GM18520 (cell line): ENCODE data around the gene SNX33.
"Not testable (repeated sequence)": the region's sequence is repeated elsewhere in the genome, so short reads cannot be mapped to it uniquely, and the experiment has no call there.

ENCODE experiments used
- ATAC-seq: cut with Tn5 transposase; IDR thresholded peaks from one replicate; pipeline ENCODE4 v1.9.1; 2021; ENCODE audit not compliant: unreplicated experiment

SNX33 gene

GRCh38 chr15:75699517-75699916, 51.8 kb downstream of the SNX33 start:
- not testable (repeated sequence) for ATAC-seq

GRCh38 chr15:75699961-75700874, 52.5 kb downstream of the SNX33 start:
- not testable (repeated sequence) for ATAC-seq

GRCh38 chr15:75701071-75702003, 53.6 kb downstream of the SNX33 start:
- ATAC-seq: not testable (repeated sequence)

- ATAC-seq: no peak
Measured at GRCh38 chr15:75702436-75702835, 54.7 kb downstream of the SNX33 start.

GRCh38 chr15:75703440-75704262, 55.9 kb downstream of the SNX33 start:
- not testable (repeated sequence) for ATAC-seq

- no peak for ATAC-seq
Measured at GRCh38 chr15:75704263-75704615, 56.5 kb downstream of the SNX33 start.

GRCh38 chr15:75704618-75705017, 56.9 kb downstream of the SNX33 start:
- no peak for ATAC-seq

- ATAC-seq: not testable (repeated sequence)
Measured at GRCh38 chr15:75705375-75705774, 57.7 kb downstream of the SNX33 start.

GRCh38 chr15:75705854-75706681, 58.4 kb downstream of the SNX33 start:
- no peak for ATAC-seq

GRCh38 chr15:75706682-75706954, 58.9 kb downstream of the SNX33 start:
- ATAC-seq: no peak

GRCh38 chr15:75709458-75709857, 61.7 kb downstream of the SNX33 start:
- not testable (repeated sequence) for ATAC-seq

- ATAC-seq: not testable (repeated sequence)
Measured at GRCh38 chr15:75710874-75711273, 63.2 kb downstream of the SNX33 start.

GRCh38 chr15:75711495-75711894, 63.8 kb downstream of the SNX33 start:
- ATAC-seq: not testable (repeated sequence)
